Tibial artery (tissue), 4 donors: ENCODE measurements around the gene PDZRN4.

Experiments
- DNase-seq, 2 donors: peaks; one replicate each; pipeline ENCODE4 v3.0.0-alpha.2; 2019
- H3K27ac ChIP-seq, 2 donors: fragments of 200-600 bp; sonication (generic) in 1 of 2; 1 replicate in 1 of 2; 2 replicates in 1 of 2; pipeline ENCODE4 v1.5.1; 2018 to 2019; ENCODE audit warnings: mild to moderate bottlenecking in 1 of 2
- H3K27me3 ChIP-seq, 2 donors: fragments of 200-600 bp; sonication (generic) in 1 of 2; one replicate each; pipeline versions ENCODE4 v1.5.1 to v1.6.0; 2016 to 2019
- H3K36me3 ChIP-seq, 3 donors: fragments of 200-600 bp; sonication (generic) in 2 of 3; one replicate each; pipeline ENCODE4 v1.5.1; 2016 to 2019; ENCODE audit warnings: mild to moderate bottlenecking in 2 of 3
- H3K4me1 ChIP-seq, 4 donors: fragments of 200-600 bp; sonication (generic) in 2 of 4; 1 replicate in 3 of 4; 2 replicates in 1 of 4; pipeline ENCODE4 v1.5.1; 2016 to 2019
- H3K4me3 ChIP-seq, 2 donors: fragments of 200-600 bp; sonication (generic) in 1 of 2; 1 replicate in 1 of 2; 2 replicates in 1 of 2; pipeline ENCODE4 v1.5.1; 2018 to 2019; ENCODE audit warnings: mild to moderate bottlenecking in 2 of 2
- H3K9me3 ChIP-seq, 3 donors: fragments of 200-600 bp; sonication (generic) in 1 of 3; one replicate each; pipeline ENCODE4 v1.5.1; 2016 to 2019
- intact Hi-C: fragments of 100-400 bp; cut with DNase I; formaldehyde crosslinking; loops from one replicate; pipeline ENCODE4 v1.15.0; 2023; ENCODE audit warnings: low total_unique reads
- TF ChIP-seq, protein P1 (sequence below), 2 experiments: fragments of 200-600 bp in 1 of 2; fragments of 450-650 bp in 1 of 2; IDR thresholded peaks; one replicate each; pipeline ENCODE4 v1.5.1; 2017 to 2019; ENCODE audit warnings: antibody characterized with exemption in 2 of 2, mild to moderate bottlenecking in 1 of 2, moderate library complexity in 1 of 2

The PDZRN4 gene

DNA sequence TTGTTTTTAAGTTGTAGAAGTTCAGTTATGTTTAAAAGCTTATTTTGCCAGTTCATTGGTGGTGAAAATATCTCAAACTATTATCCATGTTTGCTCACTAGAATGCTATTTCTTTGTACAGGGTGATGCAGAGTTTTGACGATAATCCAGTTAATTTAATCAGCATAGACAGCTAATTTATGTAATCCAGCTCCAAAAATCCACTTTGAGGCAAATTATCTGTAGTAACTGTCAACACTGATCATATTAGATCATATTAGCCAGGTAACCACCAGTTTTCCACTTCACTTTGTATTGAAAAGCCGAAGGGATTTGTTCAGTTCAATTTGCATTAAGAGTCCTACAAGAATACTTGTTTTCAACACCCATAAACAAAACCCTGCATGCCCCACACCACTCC, 378.6 kb downstream of the PDZRN4 start:
- Histone ChIP-seq H3K4me1 (no peaks in the 10 kb centered on the region), H3K27me3 (no peaks in the 10 kb centered on the region), H3K27ac (no peak overlapping the region), H3K4me3 (no peak overlapping the region), H3K9me3 (no peaks in the 10 kb centered on the region), H3K36me3 (peaks cover 5 to 11% (median 8%) of the 10 kb centered on the region in 3 donors)
- intact Hi-C loops = no loop called here
- TF ChIP-seq, protein P1, sequence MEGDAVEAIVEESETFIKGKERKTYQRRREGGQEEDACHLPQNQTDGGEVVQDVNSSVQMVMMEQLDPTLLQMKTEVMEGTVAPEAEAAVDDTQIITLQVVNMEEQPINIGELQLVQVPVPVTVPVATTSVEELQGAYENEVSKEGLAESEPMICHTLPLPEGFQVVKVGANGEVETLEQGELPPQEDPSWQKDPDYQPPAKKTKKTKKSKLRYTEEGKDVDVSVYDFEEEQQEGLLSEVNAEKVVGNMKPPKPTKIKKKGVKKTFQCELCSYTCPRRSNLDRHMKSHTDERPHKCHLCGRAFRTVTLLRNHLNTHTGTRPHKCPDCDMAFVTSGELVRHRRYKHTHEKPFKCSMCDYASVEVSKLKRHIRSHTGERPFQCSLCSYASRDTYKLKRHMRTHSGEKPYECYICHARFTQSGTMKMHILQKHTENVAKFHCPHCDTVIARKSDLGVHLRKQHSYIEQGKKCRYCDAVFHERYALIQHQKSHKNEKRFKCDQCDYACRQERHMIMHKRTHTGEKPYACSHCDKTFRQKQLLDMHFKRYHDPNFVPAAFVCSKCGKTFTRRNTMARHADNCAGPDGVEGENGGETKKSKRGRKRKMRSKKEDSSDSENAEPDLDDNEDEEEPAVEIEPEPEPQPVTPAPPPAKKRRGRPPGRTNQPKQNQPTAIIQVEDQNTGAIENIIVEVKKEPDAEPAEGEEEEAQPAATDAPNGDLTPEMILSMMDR (IDR thresholded peaks at IDR 0.05) = no peak
- DNase-seq = no peak

- TF ChIP-seq, protein P1 (IDR thresholded peaks at IDR 0.05) = no peak
- Histone ChIP-seq H3K36me3 (peaks cover 12 to 35% (median 14%) of the 10 kb centered on the region in 3 donors), H3K4me1 (no peaks in the 10 kb centered on the region), H3K9me3 (no peaks in the 10 kb centered on the region), H3K27ac (no peak overlapping the region), H3K4me3 (no peak overlapping the region), H3K27me3 (no peaks in the 10 kb centered on the region)
- intact Hi-C loops = no loop called here
- DNase-seq = no peak
These were observed 385.3 kb downstream of the PDZRN4 start for GRCh38 chr12:41573445-41573844.

DNA sequence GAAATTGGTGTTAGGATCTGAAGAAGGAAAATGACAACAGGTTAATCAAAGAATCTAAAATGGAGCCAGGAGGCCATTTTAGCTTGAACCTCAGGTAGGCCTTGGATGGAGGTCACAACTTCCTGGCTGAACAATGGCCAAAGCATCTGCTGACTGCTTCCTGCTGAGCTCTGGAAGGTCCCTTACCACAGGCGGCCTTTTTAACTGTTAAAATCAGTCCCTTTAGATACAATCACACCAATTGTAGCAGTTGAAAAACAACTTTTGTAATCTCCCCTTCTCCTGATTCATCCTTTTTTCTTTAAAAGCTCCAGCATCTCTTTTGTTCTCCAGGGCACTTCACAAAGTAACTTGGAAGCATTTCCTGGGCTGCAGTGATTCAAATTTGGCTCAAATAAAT, 388.8 kb downstream of the PDZRN4 start:
- intact Hi-C loops = no loop called here
- peaks cover 12 to 27% (median 13%) of the 10 kb centered on the region in 3 donors for H3K36me3 ChIP-seq
- DNase-seq = no peak
- no peaks in the 10 kb centered on the region for H3K9me3 ChIP-seq
- TF ChIP-seq, protein P1 (IDR thresholded peaks at IDR 0.05) = no peak
- no peak overlapping the region for H3K4me3 ChIP-seq
- no peaks in the 10 kb centered on the region for H3K4me1 ChIP-seq
- H3K27ac ChIP-seq = no peak overlapping the region
- no peaks in the 10 kb centered on the region for H3K27me3 ChIP-seq

GRCh38 chr12:41577995-41578394, 389.9 kb downstream of the PDZRN4 start:
- Histone ChIP-seq H3K27me3 (no peaks in the 10 kb centered on the region), H3K9me3 (no peaks in the 10 kb centered on the region), H3K4me1 (no peaks in the 10 kb centered on the region), H3K4me3 (no peak overlapping the region), H3K36me3 (peaks cover 3 to 19% (median 4%) of the 10 kb centered on the region in 3 donors), H3K27ac (no peak overlapping the region)
- DNase-seq = no peak
- intact Hi-C loops = no loop called here
- TF ChIP-seq, protein P1 (IDR thresholded peaks at IDR 0.05) = no peak

DNA sequence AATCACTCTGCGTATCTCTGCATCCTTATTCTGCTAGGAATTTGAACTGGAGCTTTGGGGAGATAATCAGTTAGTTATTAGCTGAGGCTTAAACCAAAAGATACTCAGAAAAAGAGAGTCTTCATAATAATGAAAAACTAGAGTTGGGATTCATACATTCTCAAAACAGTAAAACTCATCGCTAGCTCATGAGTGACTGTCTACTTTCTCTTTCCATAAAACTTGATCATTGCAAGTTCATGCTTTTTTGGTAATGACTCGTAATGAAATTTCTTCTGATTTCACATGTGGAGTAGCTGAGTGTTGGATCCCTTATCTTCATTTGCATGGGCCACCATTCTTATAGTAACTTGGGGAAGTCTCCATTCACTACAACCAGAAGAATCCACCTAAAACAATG, 397.7 kb downstream of the PDZRN4 start:
- TF ChIP-seq, protein P1 (IDR thresholded peaks at IDR 0.05) = no peak
- intact Hi-C loops = no loop called here
- no peak overlapping the region for H3K4me3 ChIP-seq
- no peak for DNase-seq
- no peak overlapping the region for H3K27ac ChIP-seq
- H3K36me3 ChIP-seq = no peaks in the 10 kb centered on the region
- no peaks in the 10 kb centered on the region for H3K27me3 ChIP-seq
- no peaks in the 10 kb centered on the region for H3K4me1 ChIP-seq
- H3K9me3 ChIP-seq = no peaks in the 10 kb centered on the region

DNA sequence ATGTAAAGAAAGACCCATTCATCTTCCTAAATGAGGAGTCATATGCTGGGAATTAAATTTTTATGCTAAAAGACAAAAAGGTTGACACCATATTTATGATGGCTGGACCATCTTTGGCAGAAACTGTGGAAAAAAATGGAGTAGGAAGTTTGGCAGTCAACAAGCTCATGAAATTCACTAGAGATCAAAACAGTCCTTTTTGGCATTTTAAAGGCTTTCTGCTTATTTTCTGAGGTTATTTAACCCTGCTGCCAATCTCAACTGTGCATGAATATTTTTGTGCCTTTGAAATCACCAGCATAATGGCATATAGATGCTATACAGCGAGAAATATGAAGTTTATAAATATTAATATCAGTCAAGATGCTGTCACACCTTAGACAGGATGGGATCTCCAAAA, 399.5 kb downstream of the PDZRN4 start:
- Histone ChIP-seq H3K27ac (no peak overlapping the region), H3K4me3 (no peak overlapping the region), H3K9me3 (no peaks in the 10 kb centered on the region), H3K27me3 (no peaks in the 10 kb centered on the region), H3K36me3 (no peaks in the 10 kb centered on the region), H3K4me1 (no peaks in the 10 kb centered on the region)
- DNase-seq = no peak
- intact Hi-C loops = no loop called here
- TF ChIP-seq, protein P1 (IDR thresholded peaks at IDR 0.05) = no peak
